ENCODE data around the gene F9. TPM values are rescaled to one million over a fixed set of nuclear protein-coding genes. Genes with fewer than 3 reads are reported as not detected.

The F9 gene
- total and polyA plus RNA-seq, 2 of the 8 experiments (the other 6 are each of a cell fraction or from before 2014, with no cell fraction given): not detected

DNA sequence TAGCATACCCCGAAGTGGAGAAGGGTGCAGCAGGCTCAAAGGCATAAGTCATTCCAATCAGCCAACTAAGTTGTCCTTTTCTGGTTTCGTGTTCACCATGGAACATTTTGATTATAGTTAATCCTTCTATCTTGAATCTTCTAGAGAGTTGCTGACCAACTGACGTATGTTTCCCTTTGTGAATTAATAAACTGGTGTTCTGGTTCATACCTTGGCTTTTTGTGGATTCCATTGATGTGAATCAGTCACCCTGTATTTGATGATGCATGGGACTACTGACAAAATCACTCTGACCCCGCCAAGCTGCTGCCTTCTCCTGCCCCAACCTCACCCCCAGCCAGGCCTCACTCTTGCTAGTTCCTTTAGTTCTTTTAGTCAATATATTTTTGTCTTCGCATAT lies 32.7 kb downstream of the F9 start:
- Histone ChIP-seq H4K20me1 (replicated peaks in 1 of 2; ENCODE audit: control insufficient read depth in 1 of 2, insufficient read depth in 2 of 2, low read length in 2 of 2) (no peaks in the 10 kb centered on the region), H3K79me1 (ENCODE audit: low read depth, low read length) (no peaks in the 10 kb centered on the region), H3K4me2 (ENCODE audit: insufficient read depth in 1 of 2, low read depth in 2 of 2, low read length in 2 of 2) (no peak overlapping the region), H3K4me1 (replicated peaks in 1 of 4; ENCODE audit: control insufficient read depth in 3 of 4, insufficient read depth in 4 of 4, low read length in 3 of 4) (no peaks in the 10 kb centered on the region), H3K9ac (replicated peaks in 1 of 4; ENCODE audit: extremely low read depth in 1 of 4, low read depth in 3 of 4, low read length in 3 of 4) (no peak overlapping the region), H3K18ac (ENCODE audit: extremely low read depth, low read length) (no peak overlapping the region), H3K4me3 (ENCODE audit: extremely low read depth in 1 of 4, insufficient read depth in 2 of 4, low read depth in 3 of 4, low read length in 4 of 4) (no peak overlapping the region), H3K27ac (ENCODE audit: low read depth, low read length) (no peak overlapping the region), H4K5ac (ENCODE audit: insufficient read length, low read depth, low read length) (no peak overlapping the region), H3K27me3 (replicated peaks in 1 of 4; ENCODE audit: control insufficient read depth in 3 of 4, extremely low read depth in 1 of 4, insufficient read depth in 3 of 4, low read length in 3 of 4) (no peaks in the 10 kb centered on the region), H3K36me3 (ENCODE audit: control insufficient read depth in 2 of 4, insufficient read depth in 4 of 4, low read length in 3 of 4) (no peaks in the 10 kb centered on the region), H2AK5ac (ENCODE audit: low read depth, low read length) (no peak overlapping the region), H3K4ac (replicated peaks; ENCODE audit: insufficient read length, low read depth, low read length) (no peak overlapping the region), H4K91ac (replicated peaks; ENCODE audit: insufficient read length, low read length) (no peak overlapping the region), H2BK12ac (ENCODE audit: low read depth, low read length) (no peak overlapping the region), H2BK5ac (ENCODE audit: low read depth, low read length) (no peak overlapping the region), H4K8ac (ENCODE audit: extremely low read depth, insufficient read depth, low read length) (no peak overlapping the region), H2AFZ (ENCODE audit: low read length) (no peak overlapping the region), H2BK15ac (ENCODE audit: low read length) (no peak overlapping the region), H3K23ac (ENCODE audit: insufficient read length) (no peak overlapping the region), H3K79me2 (ENCODE audit: control insufficient read depth in 1 of 2, insufficient read depth in 2 of 2, low read length in 2 of 2) (no peaks in the 10 kb centered on the region), H3K23me2 (ENCODE audit: low read depth, low read length) (no peaks in the 10 kb centered on the region), H3K14ac (ENCODE audit: insufficient read length) (no peak overlapping the region), H3K56ac (replicated peaks; ENCODE audit: insufficient read length, low read depth, low read length) (no peak overlapping the region), H3K9me3 (ENCODE audit: insufficient read depth in 2 of 2, low read depth in 1 of 2, low read length in 1 of 2) (no peaks in the 10 kb centered on the region), H2BK120ac (replicated peaks; ENCODE audit: low read depth, low read length) (no peak overlapping the region), H2BK20ac (ENCODE audit: low read length) (no peak overlapping the region)
- POLR2A ChIA-PET (ENCODE audit: partially characterized antibody): no interaction called here
- FAIRE-seq (no peak), DNase-seq (ENCODE audit: low read depth in 1 of 2, low spot score in 2 of 2) (no peak)
- WGBS, 2 experiments (ENCODE audit: extremely low coverage in 1 of 2, insufficient coverage in 1 of 2, insufficient read length in 1 of 2, insufficient replicate concordance in 2 of 2, low coverage in 1 of 2, low lambda C conversion rate in 2 of 2, missing lambda C conversion rate in 1 of 2): 88% methylated on average over 5 of the region's 5 CpGs; no CpG with 5 or more reads in 1 of the 2 experiments
- CTCF ChIA-PET (ENCODE audit: partially characterized antibody): no interaction called here
- TF ChIP-seq RXRA (IDR thresholded peaks at IDR 0.05; ENCODE audit: insufficient read depth, low read depth, low read length) (no peak), EGR1 (IDR thresholded peaks at IDR 0.05; ENCODE audit: borderline replicate concordance, low read depth, low read length) (no peak), POLR2AphosphoS5 (IDR thresholded peaks at IDR 0.05; ENCODE audit: low read depth, low read length) (no peak), KDM5A (IDR thresholded peaks at IDR 0.05; ENCODE audit: low read length) (no peak), BACH1 (IDR thresholded peaks at IDR 0.05; ENCODE audit: low read length) (no peak), CHD2 (IDR thresholded peaks at IDR 0.05; ENCODE audit: low read length) (no peak), KDM1A (IDR thresholded peaks at IDR 0.05; ENCODE audit: borderline replicate concordance, low read length) (no peak), POU5F1 (IDR thresholded peaks at IDR 0.05; ENCODE audit: low read depth, low read length) (no peak), RBBP5 (IDR thresholded peaks at IDR 0.05; ENCODE audit: borderline replicate concordance, low read depth, low read length) (no peak), TCF12 (IDR thresholded peaks at IDR 0.05; ENCODE audit: low read depth, low read length) (no peak)
- TF ChIP-seq, protein P1, sequence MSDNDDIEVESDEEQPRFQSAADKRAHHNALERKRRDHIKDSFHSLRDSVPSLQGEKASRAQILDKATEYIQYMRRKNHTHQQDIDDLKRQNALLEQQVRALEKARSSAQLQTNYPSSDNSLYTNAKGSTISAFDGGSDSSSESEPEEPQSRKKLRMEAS (IDR thresholded peaks at IDR 0.05): no peak

All from H1 (cell line).